Epithelial cell of proximal tubule (primary cell): ENCODE data around the gene ZNF578. TPM values are rescaled to one million over a fixed set of nuclear protein-coding genes. Genes with fewer than 3 reads are reported as not detected.
"Not testable (repeated sequence)": the region's sequence is repeated elsewhere in the genome, so short reads cannot be mapped to it uniquely, and the experiment has no call there.

Experiments used
- DNase-seq: peaks from one replicate; pipeline ENCODE4 v3.0.0-alpha.2; 2011; ENCODE audit warnings: low read depth
- H3K4me3 ChIP-seq: 2 replicates; pipeline ENCODE4 v1.5.1; 2011; ENCODE audit warnings: low read depth, mild to moderate bottlenecking, low read length
- total RNA-seq: library from RNA; depleted of rRNA; stranded (reverse); fragments of >200 nt; gene quantifications from 2 replicates; pipeline ENCODE4 v1.2.3, GENCODE V29; 2015
- TF ChIP-seq, protein P1 (sequence below): conservative IDR thresholded peaks from 2 replicates; pipeline ENCODE4 v1.5.1; 2012; ENCODE audit warnings: low read depth, mild to moderate bottlenecking, low read length

The ZNF578 gene
- total RNA-seq, 1 donor from 2014 or later = 2.3 TPM

DNA sequence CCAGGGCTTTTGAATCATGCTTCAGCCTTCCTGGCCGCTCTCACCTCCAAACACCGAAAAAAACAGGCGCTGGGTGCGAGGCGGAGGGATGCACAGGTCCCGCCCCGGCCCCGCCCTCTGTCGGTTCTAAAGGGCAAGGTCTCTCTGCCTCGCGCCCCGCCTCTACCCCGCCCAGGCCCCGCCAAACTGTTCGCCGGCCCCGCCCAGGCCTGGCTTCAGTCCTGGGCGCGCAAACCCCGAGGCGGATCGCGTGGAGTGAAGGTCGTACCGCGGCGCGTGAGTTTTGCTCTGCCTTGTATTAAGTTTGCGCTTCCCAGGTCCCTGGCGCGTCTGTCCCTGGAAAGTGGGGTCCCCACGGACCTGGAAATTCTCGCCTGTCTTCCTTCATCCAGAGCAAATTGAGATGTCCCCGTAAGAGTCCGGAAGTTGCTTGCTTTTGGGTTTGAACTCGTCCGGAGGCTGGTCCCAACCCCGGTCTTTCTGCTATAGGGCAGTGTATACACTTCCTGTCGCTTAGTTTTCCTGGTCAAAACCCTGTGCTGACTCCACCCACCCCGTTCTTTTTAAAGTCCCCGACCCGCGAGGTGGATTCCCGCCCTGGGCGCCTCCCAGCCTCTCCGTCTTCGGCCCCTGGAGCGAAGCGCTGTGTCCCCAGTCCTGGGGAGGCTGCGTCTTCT lies 82.6 kb downstream of the ZNF578 start:
- TF ChIP-seq, protein P1, sequence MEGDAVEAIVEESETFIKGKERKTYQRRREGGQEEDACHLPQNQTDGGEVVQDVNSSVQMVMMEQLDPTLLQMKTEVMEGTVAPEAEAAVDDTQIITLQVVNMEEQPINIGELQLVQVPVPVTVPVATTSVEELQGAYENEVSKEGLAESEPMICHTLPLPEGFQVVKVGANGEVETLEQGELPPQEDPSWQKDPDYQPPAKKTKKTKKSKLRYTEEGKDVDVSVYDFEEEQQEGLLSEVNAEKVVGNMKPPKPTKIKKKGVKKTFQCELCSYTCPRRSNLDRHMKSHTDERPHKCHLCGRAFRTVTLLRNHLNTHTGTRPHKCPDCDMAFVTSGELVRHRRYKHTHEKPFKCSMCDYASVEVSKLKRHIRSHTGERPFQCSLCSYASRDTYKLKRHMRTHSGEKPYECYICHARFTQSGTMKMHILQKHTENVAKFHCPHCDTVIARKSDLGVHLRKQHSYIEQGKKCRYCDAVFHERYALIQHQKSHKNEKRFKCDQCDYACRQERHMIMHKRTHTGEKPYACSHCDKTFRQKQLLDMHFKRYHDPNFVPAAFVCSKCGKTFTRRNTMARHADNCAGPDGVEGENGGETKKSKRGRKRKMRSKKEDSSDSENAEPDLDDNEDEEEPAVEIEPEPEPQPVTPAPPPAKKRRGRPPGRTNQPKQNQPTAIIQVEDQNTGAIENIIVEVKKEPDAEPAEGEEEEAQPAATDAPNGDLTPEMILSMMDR = no peak
- H3K4me3 ChIP-seq = no peak overlapping the region
- no peak for DNase-seq

DNA sequence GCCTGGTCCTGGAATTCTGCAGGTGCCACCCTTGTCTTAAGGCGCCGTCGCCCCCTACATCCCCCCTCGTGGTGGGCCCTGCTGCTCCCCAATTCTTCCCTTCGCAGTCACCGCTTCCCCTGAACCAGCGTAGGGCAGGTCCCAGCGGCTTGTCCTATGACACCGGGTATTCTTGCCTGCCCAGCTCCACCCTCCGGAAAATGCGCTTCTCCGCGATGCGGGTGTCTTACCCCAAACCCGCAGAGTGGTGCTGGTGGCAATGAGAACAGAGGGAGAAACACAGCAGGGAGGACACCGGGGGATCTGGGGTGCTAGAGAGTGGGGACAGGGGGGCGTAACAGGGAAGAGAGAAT lies 83.1 kb downstream of the ZNF578 start:
- H3K4me3 ChIP-seq = no peak overlapping the region
- DNase-seq = no peak
- TF ChIP-seq, protein P1 = no peak

DNA sequence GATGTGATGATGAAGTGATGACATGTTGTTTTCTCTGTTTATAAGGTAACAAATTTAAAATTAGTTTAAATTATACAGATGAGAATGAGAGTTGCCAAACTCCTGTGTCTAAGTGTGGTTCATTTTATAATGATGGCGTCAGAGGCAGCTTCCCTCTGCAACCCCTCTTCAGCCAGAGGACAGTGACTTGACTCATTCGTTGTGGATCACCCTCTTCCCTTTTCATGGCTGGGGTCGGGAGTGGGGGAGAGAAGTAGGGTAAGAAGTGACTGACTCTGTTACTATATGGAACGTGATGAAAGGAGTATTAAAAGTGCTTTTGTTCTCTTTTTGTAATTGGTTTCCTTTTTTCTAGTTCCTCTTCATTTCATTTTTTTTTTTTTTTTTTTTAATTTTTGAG lies 85.5 kb downstream of the ZNF578 start:
- H3K4me3 ChIP-seq, DNase-seq: not testable (repeated sequence)

DNA sequence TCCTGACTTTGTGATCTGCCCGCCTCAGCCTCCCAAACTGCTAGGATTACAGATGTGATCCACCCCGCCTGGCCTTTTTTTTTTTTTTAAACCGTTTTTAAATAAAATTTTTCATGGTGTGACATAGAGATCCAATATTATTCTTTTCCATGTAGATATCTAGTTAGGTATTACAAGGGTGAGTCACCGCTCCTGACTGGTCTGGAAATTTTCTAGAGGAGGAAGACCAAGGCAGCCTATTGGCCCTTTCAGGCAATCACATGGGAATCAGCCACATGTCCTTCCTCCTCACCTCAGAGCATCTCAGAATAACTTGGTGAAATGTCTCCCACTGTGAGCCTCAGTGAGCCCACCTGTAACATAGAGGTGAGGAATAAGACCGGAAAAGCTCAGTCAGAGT lies 87.8 kb downstream of the ZNF578 start:
- not testable (repeated sequence) for H3K4me3 ChIP-seq, DNase-seq

GRCh38 chr19:52541608-52542007 lies 88.3 kb downstream of the ZNF578 start:
- no peak for DNase-seq
- TF ChIP-seq, protein P1 = no peak
- no peak overlapping the region for H3K4me3 ChIP-seq

- H3K4me3 ChIP-seq, DNase-seq: not testable (repeated sequence)
These were observed 89.2 kb downstream of the ZNF578 start for GRCh38 chr19:52542541-52542940.

GRCh38 chr19:52542984-52543664 lies 89.8 kb downstream of the ZNF578 start:
- no peak overlapping the region for H3K4me3 ChIP-seq
- TF ChIP-seq, protein P1 = no peak
- DNase-seq = no peak

DNA sequence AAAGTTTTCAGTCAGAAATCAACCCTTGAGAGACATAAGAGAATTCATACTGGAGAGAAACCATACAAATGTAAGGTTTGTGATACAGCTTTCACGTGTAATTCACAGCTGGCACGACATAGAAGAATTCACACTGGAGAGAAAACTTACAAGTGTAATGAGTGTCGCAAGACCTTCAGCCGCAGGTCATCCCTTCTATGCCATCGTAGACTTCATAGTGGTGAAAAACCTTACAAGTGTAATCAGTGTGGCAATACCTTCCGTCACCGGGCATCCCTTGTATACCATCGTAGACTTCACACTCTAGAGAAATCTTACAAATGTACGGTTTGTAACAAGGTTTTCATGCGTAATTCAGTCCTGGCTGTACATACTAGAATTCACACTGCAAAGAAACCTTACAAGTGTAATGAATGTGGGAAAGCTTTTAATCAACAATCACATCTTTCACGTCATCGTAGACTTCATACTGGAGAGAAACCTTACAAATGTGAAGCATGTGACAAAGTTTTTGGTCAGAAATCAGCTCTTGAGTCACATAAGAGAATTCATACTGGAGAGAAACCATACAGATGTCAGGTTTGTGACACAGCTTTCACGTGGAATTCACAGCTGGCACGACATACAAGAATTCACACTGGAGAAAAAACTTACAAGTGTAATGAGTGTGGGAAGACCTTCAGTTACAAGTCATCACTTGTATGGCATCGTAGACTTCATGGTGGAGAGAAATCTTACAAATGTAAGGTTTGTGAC lies 101.0 kb downstream of the ZNF578 start:
- DNase-seq = no peak
- TF ChIP-seq, protein P1 = no peak
- H3K4me3 ChIP-seq = no peak overlapping the region
